GM23248 (cell line): ENCODE data around the gene C3.

Source experiments
- EZH2 ChIP-seq: fragments of 200-600 bp; sonication (generic); IDR thresholded peaks from 2 replicates; pipeline ENCODE4 v1.6.1; 2018; ENCODE audit warnings: antibody characterized with exemption, mild to moderate bottlenecking; ENCODE audit not compliant: insufficient read depth, poor library complexity, severe bottlenecking
- EZH2phosphoT487 ChIP-seq: fragments of 200-600 bp; sonication (generic); IDR thresholded peaks from 2 replicates; pipeline ENCODE4 v1.6.1; 2018; ENCODE audit warnings: antibody characterized with exemption, moderate library complexity, mild to moderate bottlenecking, low read depth; ENCODE audit not compliant: insufficient read depth

GRCh38 chr19:6707011-6707657, 13.3 kb downstream of the C3 start:
- no peak for TF ChIP-seq EZH2
- TF ChIP-seq EZH2phosphoT487, result no peak
